MM.1S (cell line): ENCODE results near the gene TMEM170A.

Experiments used
- DNase-seq: peaks from one replicate; pipeline ENCODE4 v3.0.0-alpha.2; 2015
- H2AFZ ChIP-seq: fragments of 300-600 bp; sonication (generic); 2 replicates; pipeline ENCODE4 v1.6.0; 2016; ENCODE audit warnings: antibody characterized with exemption, low read length
- H3F3A ChIP-seq: fragments of 300-600 bp; sonication (generic); 2 replicates; pipeline ENCODE4 v1.6.1; 2016; ENCODE audit warnings: mild to moderate bottlenecking, antibody characterized with exemption, low read length, moderate library complexity, mixed read lengths; ENCODE audit not compliant: insufficient read depth
- H3K27ac ChIP-seq: fragments of 300-600 bp; sonication (generic); 2 replicates; pipeline ENCODE4 v1.5.1; 2016; ENCODE audit warnings: mild to moderate bottlenecking, low read length
- H3K27me3 ChIP-seq: fragments of 300-600 bp; sonication (generic); replicated peaks from 2 replicates; pipeline ENCODE4 v1.6.0; 2016; ENCODE audit warnings: low read length; ENCODE audit not compliant: insufficient read depth
- H3K36me3 ChIP-seq: fragments of 300-600 bp; sonication (generic); replicated peaks from 2 replicates; pipeline ENCODE4 v1.6.1; 2016; ENCODE audit warnings: mild to moderate bottlenecking, low read length, mixed read lengths; ENCODE audit not compliant: insufficient read depth
- H3K4me1 ChIP-seq: fragments of 300-600 bp; sonication (generic); 2 replicates; pipeline ENCODE4 v1.6.1; 2016; ENCODE audit warnings: low read length, mixed read lengths
- H3K4me2 ChIP-seq: fragments of 300-600 bp; sonication (generic); 2 replicates; pipeline ENCODE4 v1.6.0; 2016; ENCODE audit warnings: low read depth, low read length
- H3K4me3 ChIP-seq: fragments of 300-600 bp; sonication (generic); 2 replicates; pipeline ENCODE4 v1.5.1; 2016; ENCODE audit warnings: low read length, mixed read lengths
- H3K79me2 ChIP-seq: fragments of 300-600 bp; sonication (generic); 2 replicates; pipeline ENCODE4 v1.6.1; 2016; ENCODE audit warnings: mixed run types, low read length, mixed read lengths
- H3K9ac ChIP-seq: fragments of 300-600 bp; sonication (generic); 2 replicates; pipeline ENCODE4 v1.6.1; 2016; ENCODE audit warnings: low read length, mixed read lengths
- H3K9me2 ChIP-seq: fragments of 300-600 bp; sonication (generic); replicated peaks from 2 replicates; pipeline ENCODE4 v1.6.1; 2016; ENCODE audit warnings: mild to moderate bottlenecking, low read length, mixed read lengths; ENCODE audit not compliant: insufficient read depth
- H3K9me3 ChIP-seq: fragments of 300-600 bp; sonication (generic); replicated peaks from 2 replicates; pipeline ENCODE4 v1.6.1; 2016; ENCODE audit warnings: mild to moderate bottlenecking, low read length, mixed read lengths; ENCODE audit not compliant: insufficient read depth
- H4K20me1 ChIP-seq: fragments of 300-600 bp; sonication (generic); 2 replicates; pipeline ENCODE4 v1.6.1; 2016; ENCODE audit warnings: mild to moderate bottlenecking, low read length, moderate library complexity, mixed read lengths; ENCODE audit not compliant: insufficient read depth
- EZH2 ChIP-seq: fragments of 300-600 bp; sonication (generic); optimal IDR thresholded peaks from 2 replicates; pipeline ENCODE3; 2017; ENCODE audit warnings: low read depth, mild to moderate bottlenecking, antibody characterized with exemption, low read length, mixed read lengths
- EZH2phosphoT487 ChIP-seq: fragments of 300-600 bp; sonication (generic); IDR thresholded peaks from 2 replicates; pipeline ENCODE4 v1.6.1; 2018; ENCODE audit warnings: antibody characterized with exemption, low read length
- TF ChIP-seq, protein P1 (sequence below): fragments of 300-600 bp; sonication (generic); IDR thresholded peaks from 2 replicates; pipeline ENCODE4 v1.5.1; 2016; ENCODE audit warnings: antibody characterized with exemption, low read length, mixed read lengths

TMEM170A gene

DNA sequence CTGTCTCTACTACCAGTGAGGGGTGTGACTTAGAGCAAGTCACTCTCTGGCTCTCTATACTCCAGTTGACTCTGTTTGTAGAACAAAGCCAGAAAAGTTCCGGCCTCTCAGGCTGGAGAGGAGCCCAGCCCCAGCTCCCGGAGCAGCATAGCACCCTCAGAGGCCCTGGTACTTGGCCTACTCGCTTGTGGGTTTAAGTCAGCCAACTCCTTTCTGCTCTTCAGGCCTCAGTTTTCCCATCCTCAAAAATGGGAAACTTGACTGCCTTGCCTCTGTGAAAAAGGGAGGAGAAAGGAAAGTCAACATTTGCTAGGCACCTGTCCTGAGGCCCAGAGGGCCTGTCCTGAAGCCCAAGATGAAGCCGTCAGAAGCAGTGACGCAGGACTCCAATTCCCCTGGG is 29.7 kb upstream of the TMEM170A start:
- Histone ChIP-seq H3K27ac (no peak overlapping the region), H3K79me2 (no peaks in the 10 kb centered on the region), H3F3A (no peaks in the 10 kb centered on the region), H3K4me3 (no peak overlapping the region), H2AFZ (no peak overlapping the region), H4K20me1 (no peaks in the 10 kb centered on the region), H3K9ac (no peak overlapping the region), H3K9me3 (no peaks in the 10 kb centered on the region), H3K4me1 (no peaks in the 10 kb centered on the region), H3K9me2 (no peaks in the 10 kb centered on the region), H3K27me3 (no peaks in the 10 kb centered on the region), H3K36me3 (no peaks in the 10 kb centered on the region), H3K4me2 (no peak overlapping the region)
- TF ChIP-seq, protein P1, sequence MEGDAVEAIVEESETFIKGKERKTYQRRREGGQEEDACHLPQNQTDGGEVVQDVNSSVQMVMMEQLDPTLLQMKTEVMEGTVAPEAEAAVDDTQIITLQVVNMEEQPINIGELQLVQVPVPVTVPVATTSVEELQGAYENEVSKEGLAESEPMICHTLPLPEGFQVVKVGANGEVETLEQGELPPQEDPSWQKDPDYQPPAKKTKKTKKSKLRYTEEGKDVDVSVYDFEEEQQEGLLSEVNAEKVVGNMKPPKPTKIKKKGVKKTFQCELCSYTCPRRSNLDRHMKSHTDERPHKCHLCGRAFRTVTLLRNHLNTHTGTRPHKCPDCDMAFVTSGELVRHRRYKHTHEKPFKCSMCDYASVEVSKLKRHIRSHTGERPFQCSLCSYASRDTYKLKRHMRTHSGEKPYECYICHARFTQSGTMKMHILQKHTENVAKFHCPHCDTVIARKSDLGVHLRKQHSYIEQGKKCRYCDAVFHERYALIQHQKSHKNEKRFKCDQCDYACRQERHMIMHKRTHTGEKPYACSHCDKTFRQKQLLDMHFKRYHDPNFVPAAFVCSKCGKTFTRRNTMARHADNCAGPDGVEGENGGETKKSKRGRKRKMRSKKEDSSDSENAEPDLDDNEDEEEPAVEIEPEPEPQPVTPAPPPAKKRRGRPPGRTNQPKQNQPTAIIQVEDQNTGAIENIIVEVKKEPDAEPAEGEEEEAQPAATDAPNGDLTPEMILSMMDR: no peak
- TF ChIP-seq EZH2 (no peak), EZH2phosphoT487 (no peak)
- no peak for DNase-seq

DNA sequence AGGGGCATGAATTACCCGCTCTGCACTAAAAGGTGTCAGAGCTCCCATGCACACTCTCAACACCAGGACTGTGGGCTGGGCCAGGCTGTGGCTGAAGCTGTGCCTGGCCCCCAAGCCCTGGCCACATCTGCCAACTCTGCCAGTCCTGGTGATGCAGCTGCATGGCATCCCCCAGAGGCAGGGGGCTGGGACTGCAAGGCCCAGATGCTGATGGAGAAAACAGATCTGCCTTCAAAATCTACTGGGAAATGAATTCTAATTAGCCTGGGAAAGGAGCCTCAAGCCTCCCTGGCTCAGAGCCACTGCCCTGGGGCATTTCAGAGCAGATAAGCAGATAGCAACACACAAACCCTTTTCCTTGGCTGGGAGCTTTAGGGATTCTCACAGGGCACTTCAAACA is 27.4 kb upstream of the TMEM170A start:
- Histone ChIP-seq H2AFZ (no peak overlapping the region), H3K9ac (no peak overlapping the region), H3K27me3 (no peaks in the 10 kb centered on the region), H3K4me3 (no peak overlapping the region), H4K20me1 (no peaks in the 10 kb centered on the region), H3K9me3 (no peaks in the 10 kb centered on the region), H3F3A (no peaks in the 10 kb centered on the region), H3K79me2 (no peaks in the 10 kb centered on the region), H3K9me2 (no peaks in the 10 kb centered on the region), H3K4me2 (no peak overlapping the region), H3K4me1 (no peaks in the 10 kb centered on the region), H3K36me3 (no peaks in the 10 kb centered on the region), H3K27ac (no peak overlapping the region)
- TF ChIP-seq EZH2 (no peak), EZH2phosphoT487 (no peak)
- TF ChIP-seq, protein P1: peak; percentile 8; the same call in 1 of the 2 replicates
- no peak for DNase-seq

DNA sequence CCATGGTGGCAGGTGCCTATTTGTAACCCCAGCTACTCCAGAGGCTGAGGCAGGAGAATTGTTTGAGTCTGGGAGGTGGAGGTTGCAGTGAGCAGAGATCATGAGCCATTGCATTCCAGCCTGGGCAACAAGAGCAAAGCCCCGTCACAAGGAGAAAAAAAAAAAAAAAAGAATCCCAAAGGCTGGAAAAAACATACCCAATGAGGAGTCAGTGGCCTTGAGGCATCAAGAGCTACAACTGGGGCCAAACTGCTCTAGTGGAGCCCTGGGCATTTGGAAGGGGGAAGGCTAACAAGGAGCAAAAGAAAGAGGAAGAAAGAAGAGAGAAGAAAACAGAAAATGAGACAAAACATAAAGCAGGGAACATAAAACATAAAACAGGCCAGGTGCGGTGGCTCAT is 23.8 kb upstream of the TMEM170A start:
- H3K9ac ChIP-seq: no peak overlapping the region
- H2AFZ ChIP-seq: no peak overlapping the region

More for the DNA sequence above, 23.8 kb upstream of the TMEM170A start:
- Histone ChIP-seq H3K36me3 (no peaks in the 10 kb centered on the region), H3F3A (no peaks in the 10 kb centered on the region), H3K9me3 (no peaks in the 10 kb centered on the region), H3K27me3 (no peaks in the 10 kb centered on the region), H3K9me2 (no peaks in the 10 kb centered on the region), H3K4me2 (no peak overlapping the region), H3K79me2 (no peaks in the 10 kb centered on the region), H3K4me1 (0 out of 2 replicates have a peak, but pooled peaks cover 14% of the 10 kb centered on the region), H3K4me3 (no peak overlapping the region), H4K20me1 (no peaks in the 10 kb centered on the region), H3K27ac (no peak overlapping the region)
- no peak for TF ChIP-seq EZH2phosphoT487
- TF ChIP-seq, protein P1: no peak
- no peak for DNase-seq
